HG02885 (cell line): ENCODE data around the gene MED19.
"Not testable (repeated sequence)": the region's sequence is repeated elsewhere in the genome, so short reads cannot be mapped to it uniquely, and the experiment has no call there.

Experiments used
- ATAC-seq: cut with Tn5 transposase; IDR thresholded peaks from one replicate; pipeline ENCODE4 v1.9.1; 2021; ENCODE audit warnings: mild to moderate bottlenecking; ENCODE audit not compliant: unreplicated experiment, poor library complexity

Gene MED19

GRCh38 chr11:57711414-57712255 is at the start of gene MED19:
MED19 (minus strand) TSS chr11:57712215; CDS start chr11:57712179, 36 bp downstream.
- peak; percentile 44 for ATAC-seq

- no peak for ATAC-seq
Measured at GRCh38 chr11:57758174-57758573, 46.2 kb upstream of the MED19 start.

DNA sequence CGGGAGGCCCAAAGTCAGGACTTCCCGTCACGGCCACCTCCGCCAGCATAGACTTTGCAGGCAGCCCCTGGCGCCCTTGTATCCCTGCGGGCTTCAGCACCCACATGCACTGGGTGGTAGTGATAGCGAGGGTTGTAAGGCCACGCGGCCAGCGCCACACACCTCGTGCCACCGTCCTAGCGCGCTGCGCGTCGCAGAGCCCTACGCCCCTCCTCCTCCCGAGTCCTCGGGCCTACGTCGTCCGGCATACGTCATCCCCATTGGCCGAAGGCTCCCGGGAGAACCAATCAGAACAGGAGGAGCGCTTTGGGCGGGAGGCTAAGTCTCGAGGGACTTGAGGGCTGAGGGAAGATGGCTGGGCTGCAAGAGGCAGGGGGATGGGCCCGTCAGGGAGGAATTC is 40.9 kb upstream of the MED19 start:
- no peak for ATAC-seq

- peak; percentile 65 for ATAC-seq
Measured at GRCh38 chr11:57751676-57752253, 39.8 kb upstream of the MED19 start, which contains the start of gene BTBD18. BTBD18 (minus strand) TSS chr11:57751819; CDS start chr11:57751188, 631 bp downstream.

DNA sequence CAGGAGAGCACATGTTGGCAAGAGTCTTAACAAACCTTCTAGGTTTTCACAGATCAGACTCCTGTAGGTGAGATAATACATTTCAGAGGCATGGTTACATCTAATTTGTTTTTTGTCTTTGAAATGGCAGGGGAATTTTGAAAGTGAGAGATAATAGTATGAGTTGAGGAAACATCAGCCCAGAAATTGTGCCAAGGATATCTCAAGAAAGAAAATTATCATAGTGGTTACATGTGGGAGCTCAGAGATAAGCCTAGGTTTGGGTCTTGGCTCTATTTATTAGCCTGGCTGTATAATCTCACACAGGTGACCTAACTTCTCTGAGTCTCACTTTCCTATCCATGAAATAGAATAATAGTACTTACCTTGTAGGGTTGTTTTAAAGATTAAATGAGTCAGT is 39.2 kb upstream of the MED19 start:
- ATAC-seq: no peak

DNA sequence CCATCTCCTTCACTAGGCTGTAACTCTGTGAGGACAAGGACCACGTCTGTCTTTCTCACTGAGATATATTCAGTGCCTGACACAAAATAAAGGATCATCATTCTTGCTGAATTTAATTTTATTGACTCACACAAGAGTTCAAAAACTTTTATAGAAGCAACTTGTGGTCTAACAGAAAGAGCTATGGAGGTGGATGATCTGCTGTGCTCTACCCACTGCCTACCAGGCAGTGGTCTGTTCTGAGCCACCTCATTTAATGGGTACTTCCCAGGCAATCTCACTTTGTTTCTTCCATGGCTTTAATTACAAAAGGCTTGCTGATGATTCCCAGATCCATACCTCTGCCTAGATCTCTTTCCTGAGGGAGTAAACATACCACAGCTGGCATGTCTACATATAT is 34.9 kb upstream of the MED19 start:
- no peak for ATAC-seq

- ATAC-seq: no peak
Measured at GRCh38 chr11:57745206-57745605, 33.2 kb upstream of the MED19 start.

DNA sequence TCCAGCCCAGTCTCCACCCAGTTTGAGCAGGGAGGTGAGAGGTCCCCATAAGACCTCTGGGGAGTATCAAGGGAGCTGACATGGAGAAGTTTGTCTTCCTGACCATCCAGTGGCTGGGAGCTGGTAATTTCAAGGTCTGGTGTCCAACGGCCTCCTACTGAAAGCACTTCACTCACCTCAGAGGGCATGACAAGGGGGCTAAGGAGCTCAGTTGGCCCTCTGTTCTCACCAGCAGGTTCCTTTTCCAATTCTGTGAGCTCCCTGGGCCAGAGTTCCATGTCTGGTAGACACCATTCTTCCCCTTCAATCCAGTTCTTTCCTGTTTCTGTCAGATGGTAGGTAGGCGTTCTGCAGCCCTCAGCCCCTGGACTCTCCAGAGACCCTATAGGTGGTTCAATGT is 32.3 kb upstream of the MED19 start:
- no peak for ATAC-seq

DNA sequence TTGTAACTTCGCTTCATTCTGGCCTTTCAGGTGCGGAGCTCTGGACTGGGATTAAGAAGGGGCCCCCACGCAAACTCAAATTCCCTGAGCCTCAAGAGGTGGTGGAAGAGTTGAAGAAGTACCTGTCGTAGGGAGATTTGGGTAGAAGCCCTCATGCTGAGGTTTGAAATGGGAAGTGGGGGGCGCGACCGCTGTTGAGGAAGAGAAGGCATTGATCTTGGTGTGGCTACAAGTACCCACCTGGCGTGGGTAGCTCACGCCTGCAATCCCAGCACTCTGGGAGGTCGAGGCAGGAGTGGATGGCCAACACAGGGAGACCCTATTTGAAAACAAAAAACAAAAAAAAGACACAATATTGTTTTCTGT is 30.1 kb upstream of the MED19 start:
- ATAC-seq: no peak

- peak; percentile 86 for ATAC-seq
Measured at GRCh38 chr11:57741132-57742086, 29.4 kb upstream of the MED19 start, which contains the start of gene SELENOH. SELENOH (plus strand) TSS chr11:57741491; CDS start chr11:57741596, 105 bp downstream.

DNA sequence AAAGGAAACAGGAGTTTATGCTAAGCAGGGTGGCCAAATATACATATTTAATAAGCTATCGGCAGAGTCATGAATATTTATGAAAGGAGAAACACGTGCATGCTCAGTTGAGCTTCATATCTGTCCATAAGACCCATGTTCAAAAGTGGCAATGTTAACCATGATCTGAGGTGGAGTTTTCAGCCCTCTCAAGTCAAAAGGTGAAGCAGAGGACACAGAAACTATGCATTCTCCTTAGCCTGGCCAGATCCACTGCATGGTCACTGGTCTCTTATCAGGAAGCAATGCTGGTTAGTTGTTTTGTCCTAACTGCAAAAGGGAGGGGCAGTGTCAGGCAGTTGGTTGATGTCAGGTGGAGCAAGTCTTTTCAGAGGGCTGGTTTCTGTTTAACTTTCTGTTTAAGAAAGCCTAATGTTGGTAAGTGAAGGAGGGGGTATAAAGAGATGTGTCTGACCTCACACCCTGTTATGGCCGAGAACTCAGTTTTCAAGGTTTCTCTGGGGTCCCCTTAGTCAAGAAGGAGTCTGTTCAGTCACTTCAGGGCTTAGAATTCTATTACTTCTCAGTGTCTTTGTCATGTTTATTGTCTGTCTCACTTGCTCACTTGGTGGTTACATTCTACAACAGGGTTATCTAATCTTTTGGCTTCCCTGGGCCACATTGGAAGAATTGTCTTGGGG is 23.7 kb upstream of the MED19 start:
- no peak for ATAC-seq

GRCh38 chr11:57732661-57733060 is 20.6 kb upstream of the MED19 start:
- ATAC-seq: no peak

- ATAC-seq: peak; percentile 57
Measured at GRCh38 chr11:57729479-57729878, 17.5 kb upstream of the MED19 start.

DNA sequence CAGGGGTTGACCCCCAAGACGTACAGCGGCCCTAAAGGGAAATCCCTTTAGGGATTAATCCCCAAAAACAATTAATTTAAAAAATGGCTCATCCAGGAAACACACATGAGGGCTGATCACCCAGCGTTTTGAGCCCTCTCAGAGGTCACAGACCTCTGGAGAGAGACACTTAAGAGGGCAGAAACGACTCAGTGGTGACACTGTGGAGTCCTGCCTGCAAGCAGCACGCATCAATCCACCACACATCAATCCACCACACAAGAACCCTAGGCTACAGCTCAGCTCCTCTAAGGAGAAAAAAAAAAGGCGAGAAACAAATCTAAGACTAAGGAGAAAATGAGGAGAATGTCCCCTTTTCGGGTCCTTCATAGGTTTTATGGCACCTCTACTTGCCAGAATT is 16.8 kb upstream of the MED19 start:
- peak; percentile 60 for ATAC-seq

- ATAC-seq: no peak
Measured at GRCh38 chr11:57727185-57727584, 15.2 kb upstream of the MED19 start.

GRCh38 chr11:57716726-57717125 is 4.7 kb upstream of the MED19 start:
- ATAC-seq: not testable (repeated sequence)

GRCh38 chr11:57713835-57714234 is 1.8 kb upstream of the MED19 start:
- no peak for ATAC-seq

GRCh38 chr11:57712256-57713150 is 488 bp upstream of the MED19 start, which contains the start of gene TMX2:
TMX2 (plus strand) TSS chr11:57712593; CDS start chr11:57712619, 26 bp downstream.
- peak; percentile 94 for ATAC-seq

GRCh38 chr11:57709802-57710367 is 2.1 kb downstream of the MED19 start:
- ATAC-seq: no peak
